NT2/D1 (cell line): ENCODE results near the gene XCL1.
"Not testable (repeated sequence)": the region's sequence is repeated elsewhere in the genome, so short reads cannot be mapped to it uniquely, and the experiment has no call there.

ENCODE experiments used
- SUZ12 ChIP-seq: IDR thresholded peaks from 2 replicates; pipeline ENCODE4 v1.6.1; 2011; ENCODE audit not compliant: insufficient read length, insufficient read depth; ENCODE audit errors: extremely low read depth
- ZNF274 ChIP-seq: IDR thresholded peaks from 2 replicates; pipeline ENCODE4 v1.6.1; 2011; ENCODE audit warnings: mild to moderate bottlenecking, low read depth, low read length

GRCh38 chr1:168545678-168546552 lies 30.5 kb upstream of the XCL1 start:
- not testable (repeated sequence) for TF ChIP-seq ZNF274, SUZ12
